NCI-H226 (cell line): ENCODE results near the gene GATA5.
"Not testable (repeated sequence)": the region's sequence is repeated elsewhere in the genome, so short reads cannot be mapped to it uniquely, and the experiment has no call there.

Experiments used
- DNase-seq: peaks from one replicate; pipeline ENCODE4 v3.0.0-alpha.2; 2015

The GATA5 gene

DNA sequence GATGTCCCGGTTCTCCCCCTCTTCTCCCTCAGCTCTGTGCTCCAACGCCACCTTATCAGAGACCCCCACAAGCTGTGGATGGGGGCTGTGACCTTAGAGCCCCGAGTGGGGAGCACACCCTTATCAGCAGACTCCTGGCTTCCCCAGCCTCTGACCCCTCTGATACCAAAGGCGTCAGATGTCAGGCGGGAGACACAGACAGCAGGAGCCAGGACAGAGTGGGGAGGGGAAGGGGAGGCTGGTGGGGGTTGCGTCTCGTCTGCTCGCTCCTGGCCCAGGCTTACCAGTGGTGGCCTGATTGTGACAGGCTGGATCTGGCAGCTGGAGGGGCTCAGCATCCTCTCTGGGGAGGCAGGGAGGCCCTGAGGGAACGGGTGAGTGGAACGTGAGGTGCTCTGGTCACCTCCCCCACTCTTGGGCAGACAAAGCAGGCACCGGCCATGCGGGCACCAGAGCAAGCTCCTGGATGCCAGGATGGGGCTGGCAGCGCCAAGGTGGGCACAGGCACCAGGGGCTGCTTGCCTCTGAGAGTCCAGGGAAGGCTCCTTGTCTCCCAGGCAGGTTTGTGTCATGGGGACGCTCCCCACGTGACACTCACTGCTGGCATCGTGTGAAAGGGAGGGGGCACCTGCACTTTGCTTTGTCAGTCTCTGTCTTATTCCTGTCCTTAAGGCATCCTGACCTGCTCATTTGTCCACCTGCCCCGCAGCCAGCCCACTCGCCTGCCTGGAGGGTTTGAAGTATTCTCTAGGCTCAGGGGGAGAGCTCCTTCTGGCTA lies 27.8 kb upstream of the GATA5 start:
- no peak for DNase-seq

DNA sequence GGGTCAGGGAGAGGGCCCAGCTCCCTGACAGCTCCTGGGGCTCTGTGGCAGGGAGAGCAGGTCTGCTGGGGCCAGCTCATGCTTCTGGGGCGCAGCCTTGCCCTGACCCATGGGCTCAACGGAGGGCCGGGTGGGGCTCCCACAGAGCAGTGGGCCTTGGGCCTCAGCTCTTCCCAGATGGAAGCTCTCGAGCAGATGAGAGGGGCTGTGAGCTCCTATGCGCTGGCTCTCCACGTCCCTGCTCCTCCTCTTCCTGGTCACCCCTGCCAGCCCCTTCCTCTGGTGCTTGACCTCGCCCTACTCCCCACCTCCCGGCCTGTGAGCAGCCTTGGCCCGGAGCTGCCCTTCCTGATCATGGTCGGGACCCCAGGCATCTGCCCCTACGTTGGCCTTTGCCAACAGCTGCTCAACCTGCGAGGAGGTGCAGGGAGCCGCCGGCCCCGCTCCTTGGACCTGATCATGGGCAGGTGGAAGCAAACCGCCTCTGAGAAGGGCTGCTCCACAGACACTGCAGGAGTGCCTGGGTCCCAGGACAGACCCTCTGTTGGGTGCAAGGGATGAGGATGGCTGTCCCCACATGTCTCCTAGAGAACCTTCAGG lies 26.8 kb upstream of the GATA5 start:
- DNase-seq = no peak

DNA sequence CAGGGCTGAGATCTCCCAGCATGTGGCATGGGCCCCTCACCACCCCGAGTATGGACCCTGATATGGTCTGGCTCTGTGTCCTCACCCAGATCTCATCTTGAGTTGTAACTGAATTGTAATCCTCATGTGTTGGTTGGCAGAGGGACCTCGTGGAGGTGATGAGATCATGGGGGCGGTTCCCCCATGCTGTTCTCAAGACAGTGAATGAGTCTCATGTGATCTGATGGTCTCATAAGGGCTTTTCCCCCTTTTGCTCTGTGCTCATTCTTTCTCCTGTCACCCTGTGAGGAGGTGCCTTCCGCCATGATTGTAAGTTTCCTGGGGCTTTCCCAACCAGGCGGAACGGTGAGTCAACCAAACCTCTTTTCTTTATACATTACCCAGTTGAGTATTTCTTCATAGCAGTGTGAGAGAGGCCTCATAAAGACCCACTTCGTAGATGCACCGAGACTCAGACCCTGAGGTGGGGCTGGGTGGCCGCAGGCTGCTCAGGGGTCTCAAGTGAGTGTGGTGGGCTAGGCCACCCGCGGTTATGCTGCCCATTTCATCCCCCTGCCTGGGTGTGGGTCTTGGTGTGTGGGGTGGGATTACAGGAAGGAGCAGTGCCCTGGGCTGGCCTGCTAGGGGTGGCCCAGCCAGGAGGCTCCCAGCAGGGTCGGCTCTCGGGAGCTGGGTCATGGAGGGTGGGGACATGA lies 26.2 kb upstream of the GATA5 start:
- DNase-seq = peak; percentile 88

DNA sequence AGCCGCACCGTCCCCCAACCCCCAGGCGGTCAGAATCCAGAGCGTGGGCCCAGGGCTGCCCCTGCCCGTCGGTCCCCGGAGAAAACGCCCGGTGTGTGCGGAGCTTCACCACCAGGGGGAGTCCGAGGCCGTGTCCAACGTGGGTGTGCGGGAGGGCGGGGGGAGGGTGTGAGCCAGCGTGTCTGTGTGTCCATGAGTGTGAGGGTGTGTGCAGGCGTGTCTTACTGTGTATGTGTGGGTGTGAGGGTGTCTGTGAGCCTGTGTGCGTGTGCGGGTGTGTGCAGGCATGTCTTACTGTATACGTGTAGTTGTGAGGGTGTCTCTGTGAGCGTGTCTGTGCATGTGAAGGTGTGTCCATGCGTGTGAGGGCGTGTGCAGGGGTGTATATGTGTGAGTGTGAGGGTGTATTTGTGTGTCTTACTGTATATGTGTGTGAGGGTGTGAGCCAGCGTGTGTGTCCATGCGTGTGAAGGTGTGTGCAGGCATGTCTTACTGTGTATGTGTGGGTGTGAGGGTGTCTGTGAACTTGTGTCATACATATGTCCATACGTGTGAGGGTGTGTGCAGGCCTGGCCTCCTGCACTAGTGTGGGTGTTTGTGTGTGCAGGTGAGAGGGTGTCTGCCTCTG lies 24.6 kb upstream of the GATA5 start:
- DNase-seq = peak; percentile 34

DNA sequence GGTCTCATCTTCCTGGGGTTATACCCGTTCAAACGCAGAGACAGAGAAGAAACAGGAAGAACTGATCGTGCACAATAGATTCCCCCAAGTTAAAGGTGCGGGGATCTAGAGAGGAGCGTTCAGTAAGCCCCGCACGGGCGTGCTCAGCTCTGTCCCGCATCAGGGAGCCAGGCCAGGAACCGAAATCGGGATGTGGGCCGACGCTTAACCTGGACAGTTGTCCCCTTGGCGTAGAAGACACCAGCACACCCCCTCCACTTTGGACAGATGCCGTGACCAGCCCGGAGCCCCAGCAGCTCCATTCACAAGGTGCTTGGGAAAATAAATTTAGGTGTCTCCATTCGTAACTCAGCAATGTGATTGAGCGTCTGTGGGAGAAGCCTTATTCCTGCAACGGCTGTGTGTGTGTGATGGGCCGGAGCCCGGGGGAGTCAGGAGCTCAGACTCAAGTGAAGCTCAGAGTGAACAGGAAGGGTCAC lies 24.0 kb upstream of the GATA5 start:
- DNase-seq = no peak

DNA sequence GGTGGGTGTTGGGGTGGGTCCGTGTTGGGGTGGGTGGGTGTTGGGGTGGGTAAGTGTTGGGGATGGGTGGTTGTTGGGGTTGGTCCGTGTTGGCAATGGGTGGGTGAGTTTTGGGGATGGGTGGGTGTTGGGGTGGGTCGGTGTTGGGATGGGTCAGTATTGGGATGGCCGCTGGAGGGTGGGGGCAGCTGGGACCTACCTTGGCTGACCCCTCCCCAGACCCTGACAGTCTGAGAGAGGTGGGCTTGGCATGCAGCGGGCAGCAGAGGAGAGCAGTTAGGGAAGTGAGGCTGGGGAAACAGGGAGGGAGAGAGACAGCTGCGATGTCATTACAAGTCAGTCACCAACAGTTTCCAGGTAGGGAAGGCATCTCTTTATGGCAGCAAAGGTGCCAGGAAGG lies 23.1 kb upstream of the GATA5 start:
- no peak for DNase-seq

DNA sequence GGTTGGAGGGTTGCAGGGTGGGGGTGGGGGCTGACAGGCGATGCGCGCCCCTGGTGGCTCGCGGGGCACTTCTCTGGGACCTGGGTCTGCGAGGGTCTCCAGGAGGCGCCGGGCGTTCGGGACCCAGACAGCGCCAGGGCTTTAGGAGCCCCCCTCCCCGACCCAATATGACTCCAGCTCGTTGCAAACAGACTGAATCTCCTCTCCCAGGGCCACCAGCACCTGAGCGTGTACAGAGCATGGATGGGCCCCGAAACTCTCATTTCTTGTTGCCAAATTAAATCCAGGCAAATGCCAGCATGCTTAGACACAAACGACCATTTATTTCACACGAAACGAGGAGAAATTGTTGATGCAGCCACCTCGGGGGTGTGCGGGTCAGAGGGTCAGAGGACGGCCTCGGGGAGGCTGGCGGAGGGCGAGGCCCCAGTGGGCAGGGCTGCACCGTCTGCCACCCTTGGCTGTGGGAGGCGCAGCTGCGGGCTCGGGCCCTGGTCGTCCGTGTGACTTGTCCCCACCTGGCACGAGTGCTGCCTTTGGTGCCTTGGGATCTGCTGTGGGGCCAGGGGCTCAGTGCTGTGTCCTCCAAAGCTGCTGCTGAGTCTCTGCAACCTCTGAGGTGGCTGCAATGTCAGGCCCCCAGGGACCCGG lies 20.9 kb upstream of the GATA5 start:
- DNase-seq = no peak

DNA sequence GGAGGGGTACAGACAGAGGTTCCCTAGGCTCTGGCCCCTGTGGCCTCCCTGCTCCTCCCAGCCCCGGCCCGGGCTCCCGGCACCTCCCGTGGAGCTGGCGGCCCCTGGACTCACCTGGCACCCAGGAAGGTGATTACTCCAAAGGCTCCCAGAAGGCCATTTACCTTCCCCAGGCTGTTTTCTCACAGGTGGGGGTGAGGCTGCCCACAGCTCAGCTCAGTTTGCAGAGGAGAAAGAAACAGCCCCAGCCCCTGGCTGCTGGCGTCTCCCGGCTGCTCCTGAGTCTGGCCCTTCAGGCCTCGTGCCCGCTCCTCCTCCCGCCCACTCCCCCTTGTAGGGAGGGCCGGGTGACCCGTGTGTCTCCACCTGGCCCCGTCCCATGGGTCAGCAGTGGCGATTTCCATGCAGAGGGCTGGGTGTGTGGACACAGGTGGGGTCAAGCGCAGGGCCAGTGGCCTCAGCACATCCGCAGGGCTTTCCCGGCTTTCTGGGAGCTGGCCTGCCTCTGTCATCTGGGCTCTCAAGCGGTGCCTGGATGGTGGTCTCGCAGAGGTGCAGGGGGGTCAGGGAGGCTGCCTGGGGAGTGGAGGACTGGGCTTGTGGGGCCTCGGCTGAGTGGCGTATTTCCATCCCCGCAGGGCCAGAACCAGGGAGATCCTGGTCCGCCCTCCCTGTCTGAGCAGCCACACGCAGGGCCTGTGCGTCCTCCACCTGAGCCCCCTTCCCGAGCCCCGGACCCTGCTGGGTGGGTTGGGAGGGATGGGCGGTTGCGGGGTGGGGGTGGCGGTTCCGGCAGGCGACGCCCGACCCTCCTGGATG lies 20.2 kb upstream of the GATA5 start:
- DNase-seq = no peak

DNA sequence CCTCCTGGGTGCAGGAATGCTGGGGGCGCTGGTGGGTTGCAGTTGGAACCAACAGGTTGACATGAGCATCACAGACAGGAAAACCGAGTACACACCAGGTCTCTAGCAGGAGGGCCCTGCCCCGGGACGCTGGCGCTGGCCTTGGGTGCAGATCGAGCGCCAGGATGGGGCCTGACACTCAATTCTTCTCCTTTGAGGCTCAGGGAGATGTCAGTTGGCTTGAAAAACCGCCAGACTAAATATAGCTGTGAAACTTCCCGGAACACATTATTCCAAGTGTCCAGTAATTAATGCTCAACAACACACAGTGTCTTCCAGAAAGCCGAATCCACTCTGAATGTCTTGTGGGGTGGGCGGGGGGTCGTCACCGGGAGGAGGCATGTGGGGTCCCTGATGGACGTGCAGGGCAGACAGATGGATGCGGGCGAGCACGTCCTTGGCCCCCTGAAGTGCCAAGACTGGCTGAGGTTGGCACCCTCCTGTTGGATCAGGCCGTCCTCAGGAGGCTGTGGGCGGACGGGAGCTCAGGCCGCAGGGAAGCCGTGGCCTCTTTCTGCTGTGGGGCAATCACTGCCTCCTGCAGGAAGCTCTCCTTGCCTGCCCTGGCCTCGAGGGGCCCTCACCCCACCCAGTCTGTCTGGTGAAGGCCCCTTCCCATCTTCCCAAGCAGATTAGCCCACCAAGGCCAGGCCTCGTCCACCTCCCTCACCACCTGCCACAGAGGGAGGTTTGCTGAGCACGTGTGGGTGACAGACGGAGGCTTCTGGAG lies 19.4 kb upstream of the GATA5 start:
- DNase-seq = no peak

DNA sequence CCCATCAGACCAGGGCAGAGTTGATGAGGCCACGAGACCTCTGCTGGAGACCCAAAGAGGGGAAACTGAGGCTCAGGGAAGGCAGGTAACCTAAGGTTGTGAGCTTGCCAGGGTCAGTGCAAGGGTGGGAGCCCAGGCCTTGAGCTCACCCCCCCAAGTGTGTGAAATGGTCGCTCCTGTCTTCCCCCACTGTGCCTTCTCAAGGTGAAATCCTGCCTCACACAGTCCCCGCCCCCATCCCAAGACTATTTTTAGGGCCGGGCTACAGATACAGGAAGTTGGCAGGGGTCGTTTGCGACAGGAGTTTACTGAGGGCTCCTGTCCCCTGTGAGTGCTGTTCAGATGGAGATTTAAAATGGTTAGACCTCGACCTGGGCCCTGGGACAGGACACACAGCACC lies 18.7 kb upstream of the GATA5 start:
- no peak for DNase-seq

DNA sequence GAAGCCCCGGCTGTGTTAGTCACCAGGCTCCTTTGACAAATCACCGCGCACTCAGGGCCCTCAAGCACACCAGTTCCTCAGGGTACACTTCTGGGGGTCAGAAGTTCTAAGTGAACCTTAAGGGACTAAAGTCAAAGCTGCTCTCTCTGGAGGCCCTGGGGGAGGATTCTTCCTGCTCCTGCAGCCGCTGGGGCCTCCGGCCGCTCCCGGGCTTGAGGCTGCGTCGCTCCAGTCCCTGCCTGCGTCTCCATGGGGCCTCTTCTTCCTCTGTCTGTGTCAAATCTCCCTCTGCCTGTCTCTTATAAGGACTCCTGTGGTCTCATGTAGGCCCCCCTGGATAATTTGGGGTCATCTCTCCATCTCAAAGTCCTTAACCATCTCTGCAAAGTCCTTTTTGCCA lies 18.1 kb upstream of the GATA5 start:
- no peak for DNase-seq

DNA sequence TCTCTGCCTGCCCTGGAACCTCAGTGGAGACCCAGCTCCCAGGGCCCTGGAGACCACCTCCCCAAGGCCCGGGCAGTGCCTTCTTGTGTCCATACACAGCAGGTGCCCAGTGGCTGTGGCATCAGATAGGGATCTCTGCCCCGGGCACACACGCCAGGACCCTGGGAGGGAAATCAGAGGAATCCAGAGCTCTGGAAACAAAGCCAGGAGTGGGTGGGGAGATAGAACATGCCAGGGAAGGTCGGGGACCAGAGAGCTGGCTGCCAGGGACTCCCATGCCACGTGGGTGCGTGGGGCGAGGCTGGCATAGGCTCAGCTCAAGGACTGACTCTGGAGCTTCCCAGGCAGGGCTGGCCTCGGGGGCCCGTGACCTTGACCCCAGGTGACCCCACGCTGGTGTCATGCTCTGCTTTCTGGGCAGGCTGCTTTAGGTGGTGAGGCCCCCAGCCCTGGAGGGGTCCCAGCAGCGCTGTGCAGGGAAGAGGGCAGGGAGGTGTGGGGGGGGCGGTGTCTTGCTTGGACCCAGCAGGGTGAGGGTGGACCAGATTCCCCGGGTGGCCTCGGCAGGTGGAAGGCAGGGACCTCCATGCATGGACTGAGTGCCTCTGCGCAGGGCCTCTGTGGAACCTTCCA lies 17.6 kb upstream of the GATA5 start:
- no peak for DNase-seq

DNA sequence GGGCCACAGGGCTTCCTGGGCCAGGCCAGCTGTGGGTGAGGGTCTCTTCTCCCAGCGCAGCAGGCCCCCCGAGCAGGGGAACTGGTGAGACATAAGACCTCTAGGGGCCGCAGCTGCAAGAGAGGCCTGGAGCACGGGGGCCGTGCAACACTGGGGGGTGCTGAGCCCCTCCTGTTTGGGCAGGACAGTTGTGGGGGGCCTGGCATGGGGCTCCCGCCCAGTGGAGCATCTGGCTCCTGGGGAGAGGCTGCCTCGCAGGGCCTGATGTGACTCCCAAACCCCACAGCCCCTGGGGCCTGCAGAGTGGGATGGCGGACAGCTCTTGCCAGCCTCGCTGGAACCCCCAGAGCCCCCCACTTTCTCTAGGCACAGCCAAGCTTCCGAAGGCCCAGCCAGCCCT lies 16.9 kb upstream of the GATA5 start:
- DNase-seq = no peak

DNA sequence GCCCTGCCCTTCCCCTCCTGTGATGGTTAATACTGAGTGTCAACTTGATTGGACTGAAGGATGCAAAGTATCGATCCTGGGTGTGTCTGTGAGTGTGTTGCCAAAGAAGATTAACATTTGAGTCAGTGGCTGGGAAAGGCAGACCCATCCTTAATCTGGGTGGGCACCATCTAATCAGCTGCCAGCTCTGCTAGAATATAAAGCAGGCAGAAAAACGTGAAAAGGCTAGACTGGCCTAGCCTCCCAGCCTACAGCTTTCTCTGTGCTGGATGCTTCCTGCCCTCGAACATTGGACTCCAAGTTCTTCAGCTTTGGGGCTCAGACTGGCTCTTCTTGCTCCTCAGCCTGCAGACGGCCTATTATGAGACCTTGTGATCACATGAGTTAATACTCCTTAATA lies 15.0 kb upstream of the GATA5 start:
- DNase-seq = not testable (repeated sequence)

DNA sequence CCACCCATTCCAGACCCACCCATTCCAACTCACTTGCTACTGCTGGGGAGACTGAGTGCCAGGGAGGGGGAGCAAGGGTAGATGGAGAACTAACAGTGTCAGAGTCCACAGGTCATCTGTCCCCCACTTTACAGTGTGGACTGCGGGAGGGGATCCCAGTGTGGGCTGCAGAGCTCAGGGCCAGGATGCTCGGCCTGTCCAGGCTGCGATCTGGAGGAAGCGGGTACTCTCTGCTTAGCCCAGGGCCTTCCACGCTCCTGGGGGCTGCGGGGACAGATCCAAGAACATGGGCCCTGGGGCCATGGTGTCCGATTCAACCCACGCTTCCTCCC lies 14.1 kb upstream of the GATA5 start:
- DNase-seq = no peak

DNA sequence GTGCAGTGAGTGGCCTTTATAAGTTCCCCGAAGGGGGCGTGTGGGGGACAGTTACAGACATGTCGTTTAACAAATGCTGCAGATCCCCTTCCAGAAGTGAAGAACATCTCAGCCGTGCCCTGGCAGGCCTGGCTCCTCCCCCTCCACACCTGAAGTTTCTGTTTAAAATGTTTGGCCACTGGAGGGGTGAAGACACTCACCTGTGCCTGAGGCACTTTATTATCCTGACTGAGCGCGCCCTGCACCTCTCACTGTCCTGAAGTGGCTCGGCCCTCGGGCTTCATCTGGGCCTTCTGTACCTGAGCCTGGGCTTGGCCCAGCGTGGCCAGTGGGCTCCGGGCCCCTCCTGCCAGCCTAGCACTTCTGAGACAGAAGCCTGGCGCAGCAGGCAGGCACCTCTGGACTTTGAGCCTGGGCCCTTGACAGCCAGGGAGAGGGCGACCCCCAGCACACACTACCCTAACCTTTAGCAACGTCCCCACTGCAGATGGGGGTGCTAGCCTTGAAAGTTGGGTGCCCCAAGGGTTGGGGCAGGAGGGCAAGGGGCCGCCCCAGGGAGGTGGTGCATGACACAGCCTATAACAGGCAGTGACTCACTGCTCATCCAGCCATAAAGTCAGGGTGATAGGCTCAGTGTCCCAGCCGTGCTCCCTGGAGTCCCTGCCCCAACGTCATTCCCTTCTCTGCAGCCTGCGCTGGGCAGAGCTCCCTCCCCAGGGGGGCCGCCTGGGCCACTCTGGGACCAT lies 13.6 kb upstream of the GATA5 start:
- DNase-seq = peak; percentile 69

DNA sequence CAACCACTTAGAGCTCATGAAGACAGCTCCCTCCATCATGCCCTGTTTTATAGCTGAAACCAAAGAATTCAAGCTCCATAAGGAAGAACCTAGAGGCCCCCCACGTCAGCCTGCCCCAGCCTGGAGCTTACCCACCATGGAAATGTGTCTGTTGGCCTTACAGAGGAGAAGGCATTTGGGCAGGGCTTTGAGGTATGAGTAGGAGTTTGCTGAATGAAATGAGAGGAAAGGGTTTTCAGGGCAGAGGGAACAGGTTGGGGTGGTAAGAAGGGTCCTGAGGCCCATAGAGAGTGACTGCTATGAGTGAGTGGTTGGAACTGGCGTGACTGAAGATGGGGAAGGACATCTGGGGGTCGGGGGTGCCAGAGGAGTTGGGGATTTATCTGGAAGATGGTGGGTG lies 12.7 kb upstream of the GATA5 start:
- DNase-seq = no peak

DNA sequence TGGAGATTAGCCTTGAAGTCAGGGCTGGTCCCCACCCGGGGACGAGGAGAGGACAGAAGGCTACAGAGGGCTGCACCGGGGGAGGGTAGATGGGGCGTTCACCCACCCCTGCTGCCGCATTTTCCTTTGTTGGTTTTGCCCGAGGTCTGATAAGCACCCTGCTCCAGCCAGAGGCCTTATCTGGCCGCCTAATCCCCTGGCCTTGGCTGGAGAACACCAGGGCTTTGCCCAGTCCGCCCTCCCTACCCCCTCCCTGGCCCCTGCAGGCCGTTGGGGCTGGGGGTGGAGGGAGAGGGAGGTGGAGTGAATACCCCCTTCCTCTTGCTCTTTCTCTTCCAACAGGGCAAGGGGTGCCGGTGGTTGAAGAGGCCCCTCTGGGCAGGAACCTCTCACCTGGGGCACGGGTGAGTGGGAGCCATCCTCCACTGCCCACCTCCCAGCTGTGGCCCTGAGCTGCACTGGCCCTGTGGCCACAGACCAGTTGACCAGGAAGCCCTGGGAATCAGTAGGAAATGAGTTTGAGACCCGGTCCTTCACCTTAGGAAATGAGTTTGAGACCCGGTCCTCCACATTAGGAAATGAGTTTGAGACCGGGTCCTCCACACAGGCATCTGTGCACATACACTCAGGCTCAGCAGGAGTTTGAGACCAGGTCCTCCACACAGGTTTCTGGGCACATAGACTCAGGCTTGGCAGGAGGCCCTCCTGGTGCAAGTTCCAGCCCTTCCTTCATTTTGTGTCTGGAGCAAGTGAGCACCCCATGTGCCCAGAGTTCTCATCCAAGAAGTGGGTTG lies 12.0 kb upstream of the GATA5 start:
- peak; percentile 65 for DNase-seq

DNA sequence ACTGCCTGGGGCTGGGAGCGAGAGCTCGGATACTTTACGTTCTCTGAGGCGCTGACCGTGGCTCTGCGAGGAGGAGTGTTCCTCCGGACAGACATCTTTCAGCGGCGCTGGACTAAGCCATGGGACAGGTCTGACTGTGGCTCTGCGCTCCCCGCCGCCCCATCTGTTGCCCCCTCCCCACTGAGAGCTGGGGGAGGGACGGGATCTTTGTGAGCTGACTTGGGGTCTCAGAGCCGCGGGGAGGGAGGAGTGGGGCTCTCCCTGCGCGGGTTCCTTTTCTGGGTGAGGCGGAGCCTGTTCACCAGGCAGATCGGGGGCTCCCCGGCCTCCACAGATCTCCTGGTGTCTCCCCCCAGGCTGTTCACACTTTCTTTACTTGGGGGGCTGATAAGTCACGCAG lies 11.3 kb upstream of the GATA5 start:
- no peak for DNase-seq
